Adrenal gland (tissue), 12 donors: ENCODE results near the gene TTC9C. TPM values are rescaled to one million over a fixed set of nuclear protein-coding genes. Genes with fewer than 3 reads are reported as not detected.
A peak's percentile ranks its signal among the peaks of the same experiment; 100 is the strongest.

Source experiments
- DNase-seq, 7 donors: peaks; one replicate each; pipeline ENCODE4 v3.0.0-alpha.2; 2019 to 2020
- H3K27ac ChIP-seq, 5 donors: fragments of 200-600 bp; sonication (generic) in 4 of 5; 1 replicate in 3 of 5; 2 replicates in 2 of 5; pipeline versions ENCODE4 v1.5.1 to v1.8.0; 2016 to 2020; ENCODE audit warnings: mild to moderate bottlenecking in 1 of 5
- H3K27me3 ChIP-seq: fragments of 200-600 bp; 2 replicates; pipeline ENCODE4 v1.8.0; 2021
- H3K36me3 ChIP-seq, 2 donors: fragments of 200-600 bp; replicated peaks in 1 of 2; 1 replicate in 1 of 2; 2 replicates in 1 of 2; pipeline versions ENCODE4 v1.5.1 to v1.8.0; 2018 to 2022
- H3K4me1 ChIP-seq, 2 donors: fragments of 200-600 bp; replicated peaks in 1 of 2; 1 replicate in 1 of 2; 2 replicates in 1 of 2; pipeline versions ENCODE4 v1.5.1 to v1.8.0; 2018 to 2021
- H3K4me3 ChIP-seq, 4 donors: fragments of 200-600 bp; sonication (generic) in 3 of 4; one replicate each; pipeline ENCODE4 v1.5.1; 2016 to 2018
- H3K9me3 ChIP-seq, 3 donors: fragments of 200-600 bp; sonication (generic) in 1 of 3; replicated peaks in 1 of 3; 1 replicate in 2 of 3; 2 replicates in 1 of 3; pipeline versions ENCODE4 v1.5.1 to v1.8.0; 2016 to 2021
- POLR2A ChIP-seq, 2 donors: fragments of 450-650 bp; IDR thresholded peaks; one replicate each; pipeline ENCODE4 v1.6.1; 2017; ENCODE audit warnings: antibody characterized with exemption in 2 of 2, mild to moderate bottlenecking in 2 of 2, moderate library complexity in 1 of 2
- whole genome bisulfite sequencing, 4 donors: extraction: QIAGEN DNeasy Blood & Tissue Kit in 2 of 4; methylation state at CpG; one replicate each; pipeline versions ENCODE4 v1.1.5 to v1.1.7; 2013 to 2017; 5-methylcytosine and 5-hydroxymethylcytosine counted together
- intact Hi-C, 2 donors: fragments of 100-400 bp; cut with DNase I; formaldehyde crosslinking; loops; one replicate each; pipeline versions ENCODE4 v1.14.1 to v1.15.0; 2022 to 2023
- polyA plus RNA-seq, 3 donors: library from polyadenylated mRNA; stranded (reverse); fragments of 200-250 nt in 2 of 3; fragments of 350-450 nt in 1 of 3; fragmentation: Illumina TruSeq in 1 of 3; extraction: RNeasy Lipid Tissue Mini Kit (QIAGEN cat#74804) in 1 of 3; gene quantifications; one replicate each; pipeline ENCODE4 v1.2.3, GENCODE V29; 2013 to 2014
- total RNA-seq, 9 donors: library from RNA; depleted of rRNA in 4 of 9; stranded (reverse); fragments of >200 nt in 4 of 9; fragments of 120-200 nt in 1 of 9; fragmentation: NEBNext Ultra II Directional in 1 of 9; extraction: Animal tissue kit (Norgen Biotek cat#: 25700) in 1 of 9; gene quantifications; one replicate each; pipeline versions ENCODE4 v1.1.0 to v1.2.4, GENCODE V29; 2013 to 2023
- TF ChIP-seq, protein P1 (sequence below), 6 experiments: fragments of 450-650 bp in 4 of 6; fragments of 200-600 bp in 2 of 6; sonication (generic) in 1 of 6; IDR thresholded peaks; 1 replicate in 5 of 6; 2 replicates in 1 of 6; pipeline versions ENCODE4 v1.5.1 to v1.8.0; 2016 to 2021; ENCODE audit warnings: antibody characterized with exemption in 6 of 6, mild to moderate bottlenecking in 2 of 6, moderate library complexity in 1 of 6
- donor health status: healthy with polysubstance abuse.
- donor health status: Bipolar disorder and iron deficiency.
- donor health status: DM: yes; HTN: yes; CAD: no.
- donor health status: DM: no; HTN: no; CAD: no.
- donor health status: DM: no; HTN: no; CAD: no.
- donor health status: DM: yes; HTN: yes; CAD: no.

TTC9C gene
- total and polyA plus RNA-seq, 12 donors, result 10.7 to 93.9 (median 28.1) TPM

DNA sequence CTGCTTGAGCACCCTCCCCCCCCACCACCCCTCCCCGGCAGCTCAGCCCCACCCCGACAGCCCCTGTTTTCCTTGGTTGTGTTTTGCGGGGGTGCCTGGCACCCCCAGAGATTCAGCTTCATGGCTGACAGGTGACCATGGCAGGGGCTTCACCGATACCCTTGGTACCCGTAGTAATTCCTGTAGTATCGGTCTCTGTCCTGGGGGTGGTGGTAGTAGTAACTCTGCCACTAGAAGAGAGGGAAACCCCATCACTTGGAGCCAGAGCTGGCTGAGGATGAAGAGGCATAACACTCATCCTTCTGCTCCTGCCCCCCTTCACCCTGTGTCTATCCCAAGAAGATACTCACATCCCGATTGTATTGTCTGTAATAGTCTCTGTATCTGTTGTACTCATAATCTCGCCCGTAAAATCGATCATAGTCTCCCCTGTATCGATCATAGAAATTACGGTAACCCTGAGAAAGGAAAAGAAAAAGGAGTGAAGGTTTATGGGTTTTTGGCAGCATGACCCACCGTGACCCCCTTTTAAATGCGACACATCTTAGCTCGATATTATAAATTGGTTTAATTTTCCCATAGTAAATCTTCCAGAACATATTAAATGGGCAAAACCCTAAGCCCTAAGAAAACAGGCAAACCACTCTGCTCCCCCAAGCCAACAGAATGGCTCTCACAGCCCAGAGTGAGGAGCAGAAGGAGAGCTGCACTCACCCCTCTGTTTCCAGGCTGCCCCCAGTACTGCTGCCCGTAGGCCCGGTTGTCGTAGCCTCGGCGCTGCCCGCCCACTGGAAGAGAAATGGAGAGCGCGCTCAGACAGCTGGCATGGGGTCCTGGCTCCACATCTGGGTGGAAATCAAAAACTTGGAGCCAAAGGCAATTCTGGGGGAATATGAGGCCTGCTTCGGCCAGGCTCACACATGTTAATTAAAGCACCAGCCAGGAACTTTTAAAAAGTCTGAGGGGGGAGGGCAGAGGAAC is 12.8 kb upstream of the TTC9C start:
- TF ChIP-seq, protein P1, sequence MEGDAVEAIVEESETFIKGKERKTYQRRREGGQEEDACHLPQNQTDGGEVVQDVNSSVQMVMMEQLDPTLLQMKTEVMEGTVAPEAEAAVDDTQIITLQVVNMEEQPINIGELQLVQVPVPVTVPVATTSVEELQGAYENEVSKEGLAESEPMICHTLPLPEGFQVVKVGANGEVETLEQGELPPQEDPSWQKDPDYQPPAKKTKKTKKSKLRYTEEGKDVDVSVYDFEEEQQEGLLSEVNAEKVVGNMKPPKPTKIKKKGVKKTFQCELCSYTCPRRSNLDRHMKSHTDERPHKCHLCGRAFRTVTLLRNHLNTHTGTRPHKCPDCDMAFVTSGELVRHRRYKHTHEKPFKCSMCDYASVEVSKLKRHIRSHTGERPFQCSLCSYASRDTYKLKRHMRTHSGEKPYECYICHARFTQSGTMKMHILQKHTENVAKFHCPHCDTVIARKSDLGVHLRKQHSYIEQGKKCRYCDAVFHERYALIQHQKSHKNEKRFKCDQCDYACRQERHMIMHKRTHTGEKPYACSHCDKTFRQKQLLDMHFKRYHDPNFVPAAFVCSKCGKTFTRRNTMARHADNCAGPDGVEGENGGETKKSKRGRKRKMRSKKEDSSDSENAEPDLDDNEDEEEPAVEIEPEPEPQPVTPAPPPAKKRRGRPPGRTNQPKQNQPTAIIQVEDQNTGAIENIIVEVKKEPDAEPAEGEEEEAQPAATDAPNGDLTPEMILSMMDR (IDR thresholded peaks at IDR 0.05), result no peak
- TF ChIP-seq POLR2A (IDR thresholded peaks at IDR 0.05), result no peak
- peak overlapping the region in 1 of 5 donors; percentile 84 for H3K27ac ChIP-seq
- H3K4me1 ChIP-seq, result peaks cover 24 to 25% of the 10 kb centered on the region in 2 donors
- no peaks in the 10 kb centered on the region for H3K9me3 ChIP-seq
- H3K4me3 ChIP-seq, result no peak overlapping the region
- peak in 1 of 7 donors; percentile 12 for DNase-seq
- intact Hi-C loops, result loop anchor here in 1 of 2 donors (5.0 kb wide), 1 partner anchor 52 kb away; no protein-coding TSS in a partner anchor
- 87 to 88% (median 88%) methylated on average over 15 to 24 of the region's 24 CpGs for WGBS, 4 donors
- H3K27me3 ChIP-seq, result no peaks in the 10 kb centered on the region
- peaks cover 0 to 97% of the 10 kb centered on the region in 2 donors for H3K36me3 ChIP-seq

DNA sequence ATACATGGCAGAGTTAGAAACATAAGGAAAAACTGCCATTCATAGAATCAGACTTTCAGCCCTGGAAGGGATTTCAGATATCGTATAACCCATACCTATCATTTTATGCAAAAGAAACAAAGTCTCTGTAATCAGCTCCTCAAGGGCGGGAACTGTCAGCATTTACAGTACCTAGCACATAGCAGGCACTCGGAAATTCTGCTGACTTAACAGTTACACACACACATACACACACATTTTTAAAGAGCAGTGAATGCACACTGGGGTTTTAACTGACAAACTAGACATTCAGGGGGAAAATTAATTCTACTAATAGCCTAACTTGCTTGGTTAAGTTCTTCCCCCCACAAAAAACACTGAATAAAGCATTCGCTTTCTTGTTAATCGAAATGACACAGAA is 12.1 kb upstream of the TTC9C start:
- no peak overlapping the region for H3K4me3 ChIP-seq
- H3K9me3 ChIP-seq, result no peaks in the 10 kb centered on the region
- no peaks in the 10 kb centered on the region for H3K27me3 ChIP-seq
- H3K27ac ChIP-seq, result no peak overlapping the region
- peaks cover 0 to 97% of the 10 kb centered on the region in 2 donors for H3K36me3 ChIP-seq
- intact Hi-C loops, result loop anchor here in 1 of 2 donors (5.0 kb wide), 1 partner anchor 51 kb away; no protein-coding TSS in a partner anchor
- H3K4me1 ChIP-seq, result peaks cover 24 to 25% of the 10 kb centered on the region in 2 donors
- no peak for DNase-seq
- WGBS, 4 donors, result 87 to 89% (median 88%) methylated on average over 5 of the region's 5 CpGs
- TF ChIP-seq, protein P1 (IDR thresholded peaks at IDR 0.05), result no peak
- TF ChIP-seq POLR2A (IDR thresholded peaks at IDR 0.05), result no peak

DNA sequence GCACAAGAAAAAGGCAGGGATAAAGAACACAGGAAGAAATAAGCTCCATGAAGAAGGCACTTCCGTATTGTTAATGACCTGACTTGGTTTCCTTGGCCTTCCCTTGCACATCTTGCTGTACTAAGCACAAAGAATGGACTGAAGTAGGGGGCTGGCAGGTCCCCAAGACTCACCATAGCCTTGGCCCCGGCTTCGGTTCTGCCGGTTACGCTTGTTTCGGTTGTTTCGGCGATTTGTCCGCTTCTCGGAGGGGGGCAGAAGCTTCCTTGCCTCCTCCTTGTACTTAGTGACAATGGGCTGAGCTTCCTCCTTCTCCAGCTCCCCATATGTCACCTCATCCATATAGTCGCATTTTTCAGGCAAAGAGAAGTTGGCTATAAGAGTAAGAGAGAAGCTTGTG is 11.5 kb upstream of the TTC9C start:
- no peaks in the 10 kb centered on the region for H3K27me3 ChIP-seq
- no peak for TF ChIP-seq POLR2A (IDR thresholded peaks at IDR 0.05)
- TF ChIP-seq, protein P1 (IDR thresholded peaks at IDR 0.05), result no peak
- H3K4me1 ChIP-seq, result peaks cover 24 to 25% of the 10 kb centered on the region in 2 donors
- intact Hi-C loops, result loop anchor here in 1 of 2 donors (5.0 kb wide), 1 partner anchor 50 kb away; no protein-coding TSS in a partner anchor
- 78 to 88% (median 84%) methylated on average over 11 of the region's 11 CpGs for WGBS, 4 donors
- H3K36me3 ChIP-seq, result peaks cover 0 to 97% of the 10 kb centered on the region in 2 donors
- H3K9me3 ChIP-seq, result no peaks in the 10 kb centered on the region
- DNase-seq, result peak in 1 of 7 donors; percentile 11
- H3K4me3 ChIP-seq, result no peak overlapping the region
- H3K27ac ChIP-seq, result peak overlapping the region in 1 of 5 donors; percentile 13

DNA sequence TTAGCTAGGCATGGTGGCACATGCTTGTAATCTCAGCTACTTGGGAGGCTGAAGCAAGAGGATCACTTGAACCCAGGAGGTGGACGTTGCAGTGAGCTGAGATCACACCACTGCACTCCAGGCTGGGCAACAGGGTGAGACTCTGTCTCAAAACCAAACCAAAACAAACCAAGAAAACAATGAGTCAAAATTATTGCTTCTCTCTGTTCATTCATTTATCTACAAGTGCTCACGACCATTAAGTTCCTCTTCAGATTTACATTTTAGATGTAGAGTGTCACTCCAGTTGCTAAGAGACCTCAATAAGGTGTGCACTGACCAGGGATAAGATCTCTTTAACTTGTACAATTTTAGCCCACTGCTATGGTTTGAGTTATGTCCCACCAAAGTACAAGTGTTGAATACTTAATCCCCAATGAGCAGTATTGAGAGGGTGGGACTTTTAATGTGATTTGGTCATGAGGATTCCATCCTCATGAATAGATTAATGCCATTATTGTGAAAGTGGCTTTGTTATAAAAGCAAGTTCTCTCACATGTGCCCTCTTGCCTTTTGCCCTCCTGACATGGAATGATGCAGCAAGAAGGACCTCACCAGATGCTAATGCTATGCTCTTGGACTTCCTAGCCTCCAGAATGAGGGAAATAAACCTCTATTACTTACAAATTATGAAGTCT is 8.8 kb upstream of the TTC9C start:
- no peaks in the 10 kb centered on the region for H3K9me3 ChIP-seq
- H3K27me3 ChIP-seq, result no peaks in the 10 kb centered on the region
- H3K4me1 ChIP-seq, result peaks cover 11 to 17% of the 10 kb centered on the region in 2 donors
- H3K4me3 ChIP-seq, result no peak overlapping the region
- DNase-seq, result no peak
- TF ChIP-seq, protein P1 (IDR thresholded peaks at IDR 0.05), result no peak
- TF ChIP-seq POLR2A (IDR thresholded peaks at IDR 0.05), result no peak
- WGBS, 4 donors, result 82 to 87% (median 84%) methylated on average over 2 of the region's 2 CpGs
- H3K36me3 ChIP-seq, result peaks cover 0 to 95% of the 10 kb centered on the region in 2 donors
- intact Hi-C loops, result loop anchor here in 1 of 2 donors (5.0 kb wide), 1 partner anchor 48 kb away; no protein-coding TSS in a partner anchor
- H3K27ac ChIP-seq, result no peak overlapping the region
